Activated CD8-positive, alpha-beta memory T cell treated with anti-CD3 and anti-CD28 coated beads, Interleukin-2, amount 50 U/mL, for 4 hours (primary cell): ENCODE data around the gene CGB8.

ENCODE experiments used
- DNase-seq: peaks from one replicate; pipeline ENCODE4 v3.0.0-alpha.2; 2020

CGB8 gene

DNA sequence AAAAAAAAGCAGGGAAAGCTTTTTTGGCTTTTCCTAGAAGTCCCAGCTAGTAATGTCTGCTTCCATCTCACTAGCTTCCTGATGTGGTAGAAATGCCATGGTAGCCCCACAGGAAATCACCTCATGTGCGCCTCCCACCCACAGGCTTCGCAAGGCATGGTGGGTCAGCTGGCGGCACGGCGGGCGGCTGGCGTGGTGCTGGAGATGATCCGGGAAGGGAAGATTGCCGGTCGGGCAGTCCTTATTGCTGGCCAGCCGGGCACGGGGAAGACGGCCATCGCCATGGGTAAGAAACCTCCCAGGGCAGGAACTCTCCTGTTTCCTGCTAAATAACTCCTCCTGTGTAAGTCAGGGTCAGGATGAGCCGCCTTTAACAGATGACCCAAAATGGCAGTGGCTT is 44.8 kb downstream of the CGB8 start:
- no peak for DNase-seq

GRCh38 chr19:48999481-49000325 is 49.2 kb downstream of the CGB8 start:
- DNase-seq = peak; percentile 74

GRCh38 chr19:48997972-48998371 is 50.9 kb downstream of the CGB8 start:
- DNase-seq = peak; percentile 53
